K562 (cell line): Measurements from ENCODE around the gene HOXB3. TPM values are rescaled to one million over a fixed set of nuclear protein-coding genes. Genes with fewer than 3 reads are reported as not detected.

Source experiments
- ATAC-seq: fragments of 200-7000 bp; cut with Tn5 transposase; 3 replicates; pipeline ENCODE4 v1.9.1; 2020; ENCODE audit warnings: moderate library complexity
- BruUV-seq: library from RNA; stranded (reverse); fragments of 400-500 nt; replicated peaks from 2 replicates; lab custom pipeline; 2021; lab: Mats Ljungman, UMichigan
- CTCF ChIA-PET: fragments of 300-600 bp; formaldehyde crosslinking; extraction: SDS; loops from one replicate; lab custom pipeline; 2021; ENCODE audit warnings: low intra/inter-chr PET ratio; lab: Yijun Ruan, JAX
- POLR2A ChIA-PET: fragments of 300-600, 350-650 bp; sonication (Branson Sonifier 250); formaldehyde crosslinking; extraction: SDS; loops from one replicate; lab custom pipeline; 2021; ENCODE audit warnings: antibody characterized with exemption, inconsistent platforms; lab: Yijun Ruan, JAX
- DNase-seq, 4 experiments: peaks; one replicate each; pipeline versions ENCODE4 v3.0.0 to v3.0.0-alpha.2; 2011 to 2018; ENCODE audit warnings: low spot score in 3 of 4, mixed read lengths in 3 of 4; ENCODE audit errors: extremely low read depth in 1 of 4
- FAIRE-seq: peaks from 2 replicates; lab custom pipeline; 2011; peaks lifted over from hg19 to GRCh38; lab: Jason Lieb, UNC
- H2AFZ ChIP-seq: 2 replicates; pipeline ENCODE4 v1.6.0; 2011; ENCODE audit warnings: low read depth, low read length, control low read depth, inconsistent platforms
- H3K27ac ChIP-seq: fragments of 200-600 bp; 3 replicates; pipeline ENCODE4 v1.8.0; 2011; ENCODE audit warnings: low read depth, mild to moderate bottlenecking, control low read depth, inconsistent platforms, low read length, moderate library complexity, mixed read lengths; ENCODE audit errors: extremely low read depth
- H3K27me3 ChIP-seq, 2 experiments: fragments of 300-600 bp in 1 of 2; 2 replicates in 1 of 2; 3 replicates in 1 of 2; pipeline versions ENCODE4 v1.6.0 to v1.8.0; 2011; ENCODE audit warnings: inconsistent platforms in 2 of 2, low read length in 2 of 2, mild to moderate bottlenecking in 1 of 2, mixed read lengths in 1 of 2, moderate library complexity in 1 of 2; ENCODE audit not compliant: control insufficient read depth in 2 of 2, insufficient read depth in 2 of 2
- H3K36me3 ChIP-seq: fragments of 300-600 bp; 3 replicates; pipeline ENCODE4 v1.8.0; 2011; ENCODE audit warnings: mild to moderate bottlenecking, low read length, inconsistent platforms; ENCODE audit not compliant: control insufficient read depth, insufficient read depth
- H3K4me1 ChIP-seq, 2 experiments: fragments of 200-600 bp in 1 of 2; replicated peaks in 1 of 2; 2 replicates in 1 of 2; 3 replicates in 1 of 2; pipeline versions ENCODE4 v1.5.1 to v1.8.0; 2011; ENCODE audit warnings: inconsistent platforms in 2 of 2, low read length in 2 of 2, mild to moderate bottlenecking in 1 of 2, mixed read lengths in 1 of 2, moderate library complexity in 1 of 2; ENCODE audit not compliant: control insufficient read depth in 2 of 2, insufficient read depth in 2 of 2
- H3K4me2 ChIP-seq: 2 replicates; pipeline ENCODE4 v1.6.1; 2011; ENCODE audit warnings: low read length, control low read depth, inconsistent platforms, mixed read lengths; ENCODE audit not compliant: insufficient read depth
- H3K4me3 ChIP-seq: fragments of 200-600 bp; sonication (generic), shearing (Covaris generic); 2 replicates; pipeline ENCODE4 v1.5.1; 2016; ENCODE audit warnings: control low read depth, inconsistent platforms
- H3K79me2 ChIP-seq: fragments of 200-600 bp; 3 replicates; pipeline ENCODE4 v1.8.0; 2011; ENCODE audit warnings: low read length, inconsistent platforms; ENCODE audit not compliant: control insufficient read depth, insufficient read depth
- H3K9ac ChIP-seq, 2 experiments: 2 replicates each; pipeline versions ENCODE4 v1.6.0 to v1.6.1; 2011; ENCODE audit warnings: low read depth in 2 of 2, low read length in 2 of 2, control low read depth in 1 of 2, inconsistent platforms in 1 of 2, mild to moderate bottlenecking in 1 of 2, mixed read lengths in 1 of 2; ENCODE audit not compliant: insufficient read depth in 1 of 2
- H3K9me1 ChIP-seq: one replicate; pipeline ENCODE4 v1.6.0; 2011; ENCODE audit warnings: inconsistent platforms, mild to moderate bottlenecking, low read length, moderate library complexity; ENCODE audit not compliant: control insufficient read depth, insufficient read depth
- H3K9me3 ChIP-seq: replicated peaks from 2 replicates; pipeline ENCODE4 v1.5.1; 2011; ENCODE audit warnings: low read depth, low read length, inconsistent platforms; ENCODE audit not compliant: control insufficient read depth, insufficient read depth
- H4K20me1 ChIP-seq: replicated peaks from 2 replicates; pipeline ENCODE4 v1.6.1; 2011; ENCODE audit warnings: low read length, inconsistent platforms, mixed read lengths; ENCODE audit not compliant: control insufficient read depth, insufficient read depth
- E2F8 ChIP-seq: fragments of 450-650 bp; IDR thresholded peaks from 2 replicates; pipeline ENCODE4 v1.7.1; 2018; ENCODE audit warnings: mild to moderate bottlenecking, low read depth; ENCODE audit not compliant: partially characterized antibody
- GATAD2B ChIP-seq: fragments of 450-650 bp; IDR thresholded peaks from 2 replicates; pipeline ENCODE4 v1.6.1; 2017; ENCODE audit warnings: mild to moderate bottlenecking, borderline replicate concordance
- HBP1 ChIP-seq: fragments of 450-650 bp; formaldehyde crosslinking; IDR thresholded peaks from 2 replicates; pipeline ENCODE4 v1.4.0; 2022; ENCODE audit warnings: missing genetic modification characterization
- KLF10 ChIP-seq: fragments of 250-450 bp; sonication (Bioruptor Pico); IDR thresholded peaks from 2 replicates; pipeline ENCODE4 v1.6.1; 2021; ENCODE audit warnings: matching md5 sums
- POLR2AphosphoS5 ChIP-seq: IDR thresholded peaks from 2 replicates; pipeline ENCODE4 v1.6.1; 2011; ENCODE audit warnings: mild to moderate bottlenecking, low read depth, low read length, moderate library complexity; ENCODE audit not compliant: control insufficient read depth, insufficient read depth
- POLR2B ChIP-seq: fragments of 450-650 bp; IDR thresholded peaks from 2 replicates; pipeline ENCODE4 v1.6.1; 2018; ENCODE audit warnings: low read depth; ENCODE audit not compliant: partially characterized antibody
- RBFOX2 ChIP-seq: fragments of 200-400 bp; formaldehyde crosslinking; IDR thresholded peaks from 2 replicates; pipeline ENCODE4 v1.6.1; 2017; ENCODE audit warnings: low read depth, mild to moderate bottlenecking, low read length, moderate library complexity
- SIN3A ChIP-seq, 2 experiments: fragments of 150-350 bp in 1 of 2; IDR thresholded peaks; 2 replicates each; pipeline ENCODE4 v1.6.1; 2011 to 2016; ENCODE audit warnings: borderline replicate concordance in 2 of 2, low read depth in 2 of 2, low read length in 2 of 2, mild to moderate bottlenecking in 2 of 2, moderate library complexity in 2 of 2; ENCODE audit not compliant: control insufficient read depth in 1 of 2
- SUPT5H ChIP-seq: fragments of 450-650 bp; IDR thresholded peaks from 2 replicates; pipeline ENCODE4 v1.6.1; 2016
- TFAP4 ChIP-seq: sonication (generic); formaldehyde crosslinking; IDR thresholded peaks from 2 replicates; pipeline ENCODE4 v1.8.0; 2022; ENCODE audit warnings: missing genetic modification reagents, mild to moderate bottlenecking, moderate library complexity, borderline replicate concordance
- ZBTB8A ChIP-seq: fragments of 450-650 bp; IDR thresholded peaks from 2 replicates; pipeline ENCODE4 v1.6.1; 2018; ENCODE audit warnings: mild to moderate bottlenecking, moderate library complexity; ENCODE audit not compliant: partially characterized antibody
- ZNF280B ChIP-seq: fragments of 250-450 bp; sonication (Bioruptor Pico); IDR thresholded peaks from 2 replicates; pipeline ENCODE4 v1.5.1; 2021; ENCODE audit warnings: mild to moderate bottlenecking
- ZNF57 ChIP-seq: fragments of 450-650 bp; formaldehyde crosslinking; IDR thresholded peaks from 2 replicates; pipeline ENCODE4 v1.4.0; 2020; ENCODE audit warnings: mild to moderate bottlenecking, moderate library complexity
- WGBS: fragments of 100-300 bp; shearing (Covaris generic); methylation state at CpG from one replicate; pipeline ENCODE4 v1.1.6; 2016; ENCODE audit warnings: low coverage, mixed read lengths; ENCODE audit not compliant: insufficient coverage; ENCODE audit errors: missing lambda C conversion rate; 5-methylcytosine and 5-hydroxymethylcytosine counted together
- in situ Hi-C: fragments of 300-500 bp; cut with MboI; formaldehyde crosslinking; loops from 4 replicates; pipeline ENCODE4 v1.15.0; 2018; ENCODE audit warnings: inconsistent platforms, mixed read lengths
- intact Hi-C: fragments of 100-400 bp; cut with micrococcal nuclease; formaldehyde crosslinking; loops from 2 replicates; pipeline ENCODE4 v1.14.2; 2022
- polyA plus RNA-seq, 8 experiments: library from polyadenylated mRNA; depleted of rRNA in 4 of 8; stranded (reverse) in 5 of 8; unstranded in 3 of 8; fragments of >200 nt; fragmentation: Nextera tagmentation in 2 of 8; fragmentation: Illumina TruSeq in 1 of 8; extraction: Ambion mirVana in 2 of 8; extraction: Trizol in 1 of 8; gene quantifications; 2 replicates each; pipeline versions ENCODE4 v1.2.1 to v1.2.3, GENCODE V29; 2011 to 2014; ENCODE audit warnings: inconsistent platforms in 1 of 8, missing spikeins in 1 of 8
- total RNA-seq, 7 experiments: library from RNA; depleted of rRNA in 6 of 7; stranded (reverse); fragments of >200 nt in 6 of 7; fragmentation: Illumina TruSeq in 2 of 7; extraction: Trizol in 2 of 7; gene quantifications; 2 replicates each; pipeline versions ENCODE4 v1.2.1 to v1.2.3, GENCODE V29; 2011 to 2021; ENCODE audit warnings: low replicate concordance in 1 of 7

Gene HOXB3
- total and polyA plus RNA-seq, 9 of the 15 experiments (the other 6 are each of a cell fraction or from before 2014, with no cell fraction given), result 2.4 to 41.3 (median 20.2) TPM

GRCh38 chr17:48620461-48621139, 30.6 kb upstream of the HOXB3 start:
- peaks cover 50 to 55% of the 10 kb centered on the region in 2 experiments; a peak in 4 of 5 replicates for H3K4me1 ChIP-seq
- ATAC-seq, result peak; percentile 20
- peak overlapping the region; percentile 32 to 41; a peak in 2 of 4 replicates for H3K9ac ChIP-seq
- ChIA-PET CTCF (interaction anchor here (0.6 kb wide), 1 partner anchor 467 kb away, joined by 4 read pairs; no protein-coding TSS in a partner anchor), POLR2A (interaction anchor here (0.5 to 1.5 kb wide), 12 partner anchors 8 to 779 kb away, joined by 3 to 5 read pairs (median 3); partner anchors contain the start of gene SCRN2)
- FAIRE-seq, result no peak
- H3K27me3 ChIP-seq, result no peaks in the 10 kb centered on the region
- H3K9me1 ChIP-seq, result no peaks in the 10 kb centered on the region
- no peak overlapping the region for H3K4me3 ChIP-seq
- in situ Hi-C loops, result loop anchor here (10.0 kb wide), 1 partner anchor 586 kb away; the partner anchor contains the start of gene COPZ2
- 46% methylated on average over 2 of the region's 6 CpGs for WGBS
- H2AFZ ChIP-seq, result no peak overlapping the region
- H3K79me2 ChIP-seq, result peaks cover 81% of the 10 kb centered on the region
- H3K36me3 ChIP-seq, result peaks cover 49% of the 10 kb centered on the region
- H4K20me1 ChIP-seq, result peaks cover 51% of the 10 kb centered on the region
- peak overlapping the region; percentile 72; the same call in 2 of the 3 replicates for H3K27ac ChIP-seq
- BruUV-seq, result no TSS peak
- intact Hi-C loops, result no loop called here
- H3K9me3 ChIP-seq, result no peaks in the 10 kb centered on the region
- H3K4me2 ChIP-seq, result peak overlapping the region; percentile 50
- no peak for DNase-seq
- TF ChIP-seq POLR2AphosphoS5 (0 out of 2 replicates have a peak, but pooled peaks have one; percentile 3), ZNF57 (0 out of 2 replicates have a peak, but pooled peaks have one; percentile 42), E2F8 (peak; percentile 40), KLF10 (peak; percentile 8; the same call in 1 of the 2 replicates), RBFOX2 (peak; percentile 46; the same call in 1 of the 2 replicates), TFAP4 (CRISPR knock-in tag) (0 out of 2 replicates have a peak, but pooled peaks have one; percentile 30), SIN3A (IDR thresholded peaks at IDR 0.05; ENCODE audit: borderline replicate concordance in 2 of 2, control insufficient read depth in 1 of 2, low read depth in 2 of 2, low read length in 2 of 2) (peak in 1 of 2 experiments; percentile 2; a peak in 1 of 4 replicates), ZNF280B (no peak), HBP1 (CRISPR knock-in tag) (peak; percentile 58; the same call in 1 of the 2 replicates), POLR2B (peak; percentile 61), SUPT5H (peak; percentile 51; the same call in 1 of the 2 replicates), GATAD2B (no peak), ZBTB8A (no peak)
